GM12872 (cell line): Measurements from ENCODE around the gene ANKRD6.

Source experiments
- TF ChIP-seq, protein P1 (sequence below): IDR thresholded peaks from 3 replicates; pipeline ENCODE4 v1.5.1; 2011; ENCODE audit warnings: low read depth, mild to moderate bottlenecking, low read length, moderate library complexity; ENCODE audit not compliant: insufficient read depth

Gene ANKRD6

DNA sequence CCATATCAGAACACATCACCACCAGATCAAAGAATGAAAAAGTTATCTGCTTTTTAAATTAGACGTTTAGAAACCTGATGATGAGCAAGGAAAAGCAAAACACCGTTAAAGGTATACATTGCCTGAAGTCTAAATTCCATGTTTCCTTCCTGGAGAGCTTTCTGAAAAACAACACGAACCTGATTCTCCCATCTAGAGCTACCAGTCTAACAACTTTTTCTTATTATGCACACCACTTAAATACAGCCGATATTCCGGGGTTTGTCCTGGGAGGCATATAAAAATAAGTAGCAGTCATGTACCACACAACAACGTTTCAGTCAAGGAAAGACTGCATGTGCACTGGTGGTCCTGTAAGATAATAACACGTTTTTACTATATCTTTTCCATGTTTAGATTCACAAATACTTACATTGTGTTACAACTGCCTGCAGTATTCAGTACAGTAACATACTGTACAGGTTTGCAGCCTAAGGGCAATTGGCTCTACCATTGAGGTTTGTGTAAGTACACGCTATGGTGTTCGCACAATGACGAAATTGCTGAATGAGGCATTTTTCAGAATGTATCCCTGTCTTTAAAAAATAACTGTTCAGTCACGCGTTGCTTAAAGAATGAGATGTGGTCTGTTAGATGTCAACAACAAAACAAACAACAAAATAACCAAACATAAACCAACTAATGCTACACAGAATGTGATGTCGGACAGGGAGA, 224.7 kb downstream of the ANKRD6 start:
- TF ChIP-seq, protein P1, sequence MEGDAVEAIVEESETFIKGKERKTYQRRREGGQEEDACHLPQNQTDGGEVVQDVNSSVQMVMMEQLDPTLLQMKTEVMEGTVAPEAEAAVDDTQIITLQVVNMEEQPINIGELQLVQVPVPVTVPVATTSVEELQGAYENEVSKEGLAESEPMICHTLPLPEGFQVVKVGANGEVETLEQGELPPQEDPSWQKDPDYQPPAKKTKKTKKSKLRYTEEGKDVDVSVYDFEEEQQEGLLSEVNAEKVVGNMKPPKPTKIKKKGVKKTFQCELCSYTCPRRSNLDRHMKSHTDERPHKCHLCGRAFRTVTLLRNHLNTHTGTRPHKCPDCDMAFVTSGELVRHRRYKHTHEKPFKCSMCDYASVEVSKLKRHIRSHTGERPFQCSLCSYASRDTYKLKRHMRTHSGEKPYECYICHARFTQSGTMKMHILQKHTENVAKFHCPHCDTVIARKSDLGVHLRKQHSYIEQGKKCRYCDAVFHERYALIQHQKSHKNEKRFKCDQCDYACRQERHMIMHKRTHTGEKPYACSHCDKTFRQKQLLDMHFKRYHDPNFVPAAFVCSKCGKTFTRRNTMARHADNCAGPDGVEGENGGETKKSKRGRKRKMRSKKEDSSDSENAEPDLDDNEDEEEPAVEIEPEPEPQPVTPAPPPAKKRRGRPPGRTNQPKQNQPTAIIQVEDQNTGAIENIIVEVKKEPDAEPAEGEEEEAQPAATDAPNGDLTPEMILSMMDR: no peak

DNA sequence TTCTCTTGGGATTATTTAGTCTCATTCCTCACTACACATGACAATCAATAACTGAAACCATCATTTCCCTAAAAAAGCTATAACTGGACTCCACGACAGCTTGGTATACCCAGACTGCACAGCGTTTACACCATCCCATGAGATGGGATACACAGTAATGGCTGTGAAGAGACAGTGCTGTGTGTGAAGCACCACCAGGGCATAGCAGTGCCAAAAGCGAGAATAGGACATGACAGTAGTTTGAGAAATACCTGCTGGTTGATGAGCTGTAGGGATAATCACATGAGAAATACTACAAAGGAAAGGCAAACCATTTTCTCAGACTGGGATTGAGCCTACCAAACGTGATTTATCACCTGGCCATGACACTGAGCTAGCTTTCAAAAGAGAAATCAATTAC, 228.0 kb downstream of the ANKRD6 start:
- TF ChIP-seq, protein P1: no peak

GRCh38 chr6:89661559-89661958, 228.6 kb downstream of the ANKRD6 start:
- TF ChIP-seq, protein P1: no peak

GRCh38 chr6:89662659-89663223, 229.8 kb downstream of the ANKRD6 start:
- TF ChIP-seq, protein P1: no peak

DNA sequence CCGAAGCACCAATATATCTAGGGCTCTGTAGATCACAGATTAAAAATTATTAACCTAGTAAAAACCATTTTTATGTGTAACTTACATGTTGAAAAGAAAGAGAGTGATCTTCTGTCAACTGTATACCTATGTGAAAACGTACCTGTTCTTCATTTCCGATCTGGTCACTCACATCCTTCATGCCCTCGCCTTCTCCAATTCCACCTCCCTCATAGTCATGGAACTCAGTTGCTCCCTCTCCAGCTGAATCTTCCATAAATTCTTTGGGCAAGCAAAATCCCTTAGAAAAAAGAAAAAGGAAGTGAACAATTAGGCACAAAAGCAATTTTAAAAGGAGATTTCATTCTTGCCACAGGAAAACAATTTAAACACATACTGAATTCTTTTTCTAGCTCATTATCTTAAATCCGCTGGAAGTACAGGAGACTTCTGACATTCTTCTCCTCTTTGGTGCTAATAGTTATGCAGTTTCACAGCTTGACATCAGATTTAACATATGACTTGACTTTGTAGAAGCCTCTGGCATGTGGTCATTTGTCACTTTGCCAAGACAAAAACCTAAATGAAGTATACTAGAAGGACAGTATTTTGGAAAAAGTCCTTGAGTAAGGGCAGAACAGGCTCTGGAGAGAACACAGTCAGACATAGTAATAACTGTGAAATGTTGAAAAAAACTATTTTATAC, 235.1 kb downstream of the ANKRD6 start:
- TF ChIP-seq, protein P1: no peak

- TF ChIP-seq, protein P1: no peak
Measured at GRCh38 chr6:89669002-89669401, 236.1 kb downstream of the ANKRD6 start.

DNA sequence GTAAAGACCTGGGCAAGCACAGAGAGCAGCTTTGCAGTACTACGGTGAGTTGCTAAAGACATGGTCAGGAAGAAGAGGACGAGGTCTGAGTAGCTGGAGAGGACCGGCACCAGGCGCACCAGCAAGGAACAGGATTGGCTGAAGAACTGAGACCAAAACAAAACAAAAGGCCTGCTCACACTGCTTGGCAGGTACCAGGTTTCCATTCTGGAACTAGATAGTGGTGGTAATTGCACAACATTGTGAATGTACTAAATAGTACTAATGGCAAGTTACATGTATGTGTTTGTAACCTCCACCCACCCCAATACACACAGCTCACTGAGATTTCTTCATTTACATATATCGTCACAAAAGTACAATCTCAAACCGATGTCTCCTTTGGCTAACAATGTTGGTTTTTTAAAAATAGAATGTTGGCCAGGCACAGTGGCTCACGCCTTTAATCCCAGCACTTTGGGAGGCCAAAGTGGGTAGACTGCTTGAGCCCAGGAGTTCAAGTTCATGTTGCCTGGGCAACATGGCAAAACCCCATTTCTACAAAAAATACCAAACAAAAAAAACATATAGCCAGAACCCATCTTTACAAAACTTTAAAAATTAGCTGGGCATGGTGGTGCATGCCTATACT, 238.1 kb downstream of the ANKRD6 start:
- TF ChIP-seq, protein P1: no peak
